WTC11 (cell line): ENCODE measurements around the gene SDHAF1.

ENCODE experiments used
- FOXJ3 ChIP-seq: sonication (generic); formaldehyde crosslinking; IDR thresholded peaks from 2 replicates; pipeline ENCODE4 v1.9.0; 2021; ENCODE audit warnings: missing genetic modification reagents, mild to moderate bottlenecking, borderline replicate concordance
- MXD4 ChIP-seq: fragments of 250-450 bp; sonication (Bioruptor Pico); IDR thresholded peaks from 2 replicates; pipeline ENCODE4 v1.8.0; 2021; ENCODE audit warnings: mild to moderate bottlenecking, moderate library complexity, borderline replicate concordance
- MYBL2 ChIP-seq: sonication (generic); formaldehyde crosslinking; IDR thresholded peaks from 2 replicates; pipeline ENCODE4 v1.8.1; 2023; ENCODE audit warnings: mild to moderate bottlenecking, moderate library complexity, missing genetic modification reagents
- PRRX2 ChIP-seq: fragments of 250-450 bp; sonication (Bioruptor Pico); IDR thresholded peaks from 2 replicates; pipeline ENCODE4 v1.8.0; 2021; ENCODE audit warnings: mild to moderate bottlenecking
- ZNF138 ChIP-seq: sonication (generic); formaldehyde crosslinking; conservative IDR thresholded peaks from 2 replicates; pipeline ENCODE4 v1.8.1; 2022; ENCODE audit warnings: mild to moderate bottlenecking, moderate library complexity, missing genetic modification reagents
- ZNF263 ChIP-seq: sonication (generic); formaldehyde crosslinking; IDR thresholded peaks from 2 replicates; pipeline ENCODE4 v1.8.1; 2022; ENCODE audit warnings: low read depth, mild to moderate bottlenecking, moderate library complexity, missing genetic modification reagents
- TF ChIP-seq, protein P1 (sequence below): fragments of 200-600 bp; IDR thresholded peaks from 2 replicates; pipeline ENCODE4 v1.8.0; 2022; ENCODE audit warnings: antibody characterized with exemption
- TF ChIP-seq, protein P2 (sequence below): sonication (generic); formaldehyde crosslinking; IDR thresholded peaks from 2 replicates; pipeline ENCODE4 v1.8.1; 2023; ENCODE audit warnings: mild to moderate bottlenecking, missing genetic modification reagents, moderate library complexity

- no peak for TF ChIP-seq ZNF263
- no peak for TF ChIP-seq MXD4 (CRISPR knock-in tag)
- TF ChIP-seq ZNF138 (CRISPR knock-in tag): no peak
- TF ChIP-seq, protein P1, sequence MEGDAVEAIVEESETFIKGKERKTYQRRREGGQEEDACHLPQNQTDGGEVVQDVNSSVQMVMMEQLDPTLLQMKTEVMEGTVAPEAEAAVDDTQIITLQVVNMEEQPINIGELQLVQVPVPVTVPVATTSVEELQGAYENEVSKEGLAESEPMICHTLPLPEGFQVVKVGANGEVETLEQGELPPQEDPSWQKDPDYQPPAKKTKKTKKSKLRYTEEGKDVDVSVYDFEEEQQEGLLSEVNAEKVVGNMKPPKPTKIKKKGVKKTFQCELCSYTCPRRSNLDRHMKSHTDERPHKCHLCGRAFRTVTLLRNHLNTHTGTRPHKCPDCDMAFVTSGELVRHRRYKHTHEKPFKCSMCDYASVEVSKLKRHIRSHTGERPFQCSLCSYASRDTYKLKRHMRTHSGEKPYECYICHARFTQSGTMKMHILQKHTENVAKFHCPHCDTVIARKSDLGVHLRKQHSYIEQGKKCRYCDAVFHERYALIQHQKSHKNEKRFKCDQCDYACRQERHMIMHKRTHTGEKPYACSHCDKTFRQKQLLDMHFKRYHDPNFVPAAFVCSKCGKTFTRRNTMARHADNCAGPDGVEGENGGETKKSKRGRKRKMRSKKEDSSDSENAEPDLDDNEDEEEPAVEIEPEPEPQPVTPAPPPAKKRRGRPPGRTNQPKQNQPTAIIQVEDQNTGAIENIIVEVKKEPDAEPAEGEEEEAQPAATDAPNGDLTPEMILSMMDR: no peak
- TF ChIP-seq MYBL2 (CRISPR knock-in tag): no peak
- TF ChIP-seq PRRX2: no peak
- TF ChIP-seq, protein P2, sequence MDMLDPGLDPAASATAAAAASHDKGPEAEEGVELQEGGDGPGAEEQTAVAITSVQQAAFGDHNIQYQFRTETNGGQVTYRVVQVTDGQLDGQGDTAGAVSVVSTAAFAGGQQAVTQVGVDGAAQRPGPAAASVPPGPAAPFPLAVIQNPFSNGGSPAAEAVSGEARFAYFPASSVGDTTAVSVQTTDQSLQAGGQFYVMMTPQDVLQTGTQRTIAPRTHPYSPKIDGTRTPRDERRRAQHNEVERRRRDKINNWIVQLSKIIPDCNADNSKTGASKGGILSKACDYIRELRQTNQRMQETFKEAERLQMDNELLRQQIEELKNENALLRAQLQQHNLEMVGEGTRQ (CRISPR knock-in tag): no peak
- no peak for TF ChIP-seq FOXJ3 (CRISPR knock-in tag)
Observed at GRCh38 chr19:35996777-35997176, 1.8 kb downstream of the SDHAF1 start.
